C4-2B (cell line): ENCODE data around the gene CYSTM1.

ENCODE experiments used
- H3K27ac ChIP-seq: fragments of 450-650 bp; 2 replicates; pipeline ENCODE4 v1.5.1; 2017
- CTCF ChIP-seq: fragments of 450-650 bp; conservative IDR thresholded peaks from 2 replicates; pipeline ENCODE4 v1.5.1; 2017; ENCODE audit warnings: mild to moderate bottlenecking
- ZFX ChIP-seq: fragments of 450-650 bp; IDR thresholded peaks from 2 replicates; pipeline ENCODE4 v1.6.1; 2017

Gene CYSTM1

GRCh38 chr5:140262221-140262620, 87.2 kb downstream of the CYSTM1 start:
- no peak for TF ChIP-seq CTCF
- TF ChIP-seq ZFX, result no peak
- H3K27ac ChIP-seq, result no peak overlapping the region

DNA sequence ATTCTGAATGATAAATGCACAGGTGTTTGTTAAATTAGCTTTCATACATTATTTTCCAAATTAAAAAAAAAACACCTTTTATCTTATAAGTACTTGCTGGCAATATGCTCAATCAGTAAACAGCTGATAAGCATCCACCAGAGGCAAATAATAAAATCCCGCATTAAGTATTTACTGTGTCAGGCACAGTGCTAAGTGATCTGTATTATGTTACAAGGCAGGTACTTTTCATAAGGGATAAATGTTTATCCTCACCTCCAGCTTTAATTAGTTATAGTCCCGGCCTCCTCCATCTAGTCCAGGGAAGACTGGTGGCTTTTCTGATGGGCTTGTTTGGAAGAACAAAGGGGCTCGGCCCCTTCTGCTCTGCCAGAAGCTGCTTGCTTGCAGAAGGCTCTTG, 87.9 kb downstream of the CYSTM1 start:
- H3K27ac ChIP-seq, result no peak overlapping the region
- no peak for TF ChIP-seq ZFX
- TF ChIP-seq CTCF, result no peak

DNA sequence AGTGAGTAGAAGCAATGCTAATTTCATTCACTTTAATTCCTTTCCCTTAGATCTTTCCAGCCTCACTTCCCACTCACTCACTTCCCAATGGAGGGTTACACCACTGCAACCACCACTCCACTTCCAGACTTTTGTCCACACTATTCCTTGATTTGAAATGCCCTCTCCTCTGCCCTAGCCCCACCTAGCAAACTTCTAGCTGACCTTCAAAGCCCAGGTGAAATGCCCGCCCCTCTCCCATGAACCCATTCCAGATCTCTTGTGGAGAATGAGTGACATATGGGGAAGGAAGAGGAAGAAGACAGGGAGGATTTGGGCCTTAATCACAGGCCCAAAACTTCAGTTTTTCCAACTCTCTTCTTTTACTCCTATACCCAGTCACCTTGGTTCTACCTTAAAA, 90.9 kb downstream of the CYSTM1 start:
- H3K27ac ChIP-seq, result no peak overlapping the region
- TF ChIP-seq CTCF (no peak), ZFX (no peak)

DNA sequence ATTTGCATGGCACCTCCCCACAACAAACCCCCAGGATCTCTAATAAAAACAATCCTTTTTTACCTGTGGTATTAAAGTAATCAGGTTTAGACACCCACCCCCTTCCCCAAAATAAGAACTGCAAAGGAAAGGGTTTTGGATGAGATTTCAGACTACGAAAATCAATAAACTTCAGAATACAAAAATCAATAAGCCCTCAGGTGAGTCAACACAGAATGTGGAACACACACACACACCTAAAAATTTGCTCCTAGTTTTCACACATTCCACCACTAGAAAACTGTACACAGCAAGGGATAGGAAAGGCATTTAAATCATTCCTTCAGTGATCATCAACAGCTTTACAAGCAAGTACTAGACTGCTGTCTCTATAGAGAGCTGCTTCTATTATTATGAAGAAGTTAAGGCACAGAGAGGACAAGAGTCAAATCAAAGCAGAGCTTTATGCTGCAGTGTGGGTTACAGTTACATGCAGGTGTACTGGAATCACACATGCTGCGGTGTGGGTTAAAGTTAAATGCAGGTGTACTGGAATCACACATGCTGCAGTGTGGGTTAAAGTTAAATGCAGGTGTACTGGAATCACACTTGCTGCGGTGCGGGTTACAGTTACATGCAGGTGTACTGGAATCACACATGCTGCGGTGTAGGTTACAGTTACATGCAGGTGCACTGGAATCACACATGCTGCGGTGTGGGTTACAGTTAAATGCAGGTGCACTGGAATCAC, 91.6 kb downstream of the CYSTM1 start:
- TF ChIP-seq ZFX, result no peak
- no peak for TF ChIP-seq CTCF
- H3K27ac ChIP-seq, result no peak overlapping the region

GRCh38 chr5:140267201-140267540, 92.2 kb downstream of the CYSTM1 start:
- TF ChIP-seq ZFX, result no peak
- TF ChIP-seq CTCF, result no peak
- H3K27ac ChIP-seq, result no peak overlapping the region

DNA sequence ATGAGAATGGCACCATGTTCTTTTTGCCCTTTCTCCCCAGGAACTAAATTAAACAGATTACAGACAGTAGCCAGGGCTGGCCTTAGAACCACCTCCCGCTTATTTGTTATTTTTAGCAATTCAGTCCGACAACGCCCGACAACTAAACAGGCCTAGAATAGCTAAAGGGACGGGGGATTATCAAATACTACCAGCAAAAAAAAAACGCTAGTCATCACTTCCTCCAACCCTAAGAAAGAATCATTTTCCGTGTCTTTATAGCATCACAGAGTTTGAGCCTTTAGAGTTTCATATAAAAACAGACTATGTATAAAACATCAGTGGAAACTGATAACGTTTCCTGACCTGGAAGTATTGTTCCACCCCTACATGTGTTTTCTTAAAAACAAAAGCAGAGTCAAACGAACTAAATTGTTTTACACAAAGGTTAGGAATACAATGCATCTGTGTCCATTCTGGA, 92.6 kb downstream of the CYSTM1 start:
- TF ChIP-seq CTCF, result no peak
- no peak for TF ChIP-seq ZFX
- H3K27ac ChIP-seq, result no peak overlapping the region

DNA sequence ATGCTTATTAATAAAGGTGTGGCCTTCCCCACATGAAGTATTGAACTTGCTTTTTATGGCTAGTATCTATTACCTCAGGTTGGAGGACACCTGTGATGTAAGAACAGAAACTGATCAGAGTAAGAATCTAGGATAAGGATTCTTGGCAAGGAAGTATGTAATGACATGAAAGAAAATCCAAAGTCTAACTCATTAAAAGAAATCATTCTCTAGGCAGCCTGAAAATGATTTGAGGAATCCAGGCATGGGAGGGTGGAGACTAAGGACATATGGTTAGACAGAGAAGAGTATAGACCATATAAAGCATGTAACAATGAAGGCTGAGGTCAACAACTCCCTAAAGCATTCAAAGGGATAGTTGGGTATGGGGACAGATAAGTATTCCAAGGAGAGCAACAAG, 95.0 kb downstream of the CYSTM1 start:
- TF ChIP-seq ZFX, result no peak
- no peak for TF ChIP-seq CTCF
- no peak overlapping the region for H3K27ac ChIP-seq
